LNCAP (cell line): ENCODE measurements around the gene NIPA2.

Source experiments
- TF ChIP-seq, protein P1 (sequence below): fragments of 450-650 bp; IDR thresholded peaks from 2 replicates; pipeline ENCODE4 v1.5.1; 2017; ENCODE audit warnings: mild to moderate bottlenecking

Gene NIPA2

DNA sequence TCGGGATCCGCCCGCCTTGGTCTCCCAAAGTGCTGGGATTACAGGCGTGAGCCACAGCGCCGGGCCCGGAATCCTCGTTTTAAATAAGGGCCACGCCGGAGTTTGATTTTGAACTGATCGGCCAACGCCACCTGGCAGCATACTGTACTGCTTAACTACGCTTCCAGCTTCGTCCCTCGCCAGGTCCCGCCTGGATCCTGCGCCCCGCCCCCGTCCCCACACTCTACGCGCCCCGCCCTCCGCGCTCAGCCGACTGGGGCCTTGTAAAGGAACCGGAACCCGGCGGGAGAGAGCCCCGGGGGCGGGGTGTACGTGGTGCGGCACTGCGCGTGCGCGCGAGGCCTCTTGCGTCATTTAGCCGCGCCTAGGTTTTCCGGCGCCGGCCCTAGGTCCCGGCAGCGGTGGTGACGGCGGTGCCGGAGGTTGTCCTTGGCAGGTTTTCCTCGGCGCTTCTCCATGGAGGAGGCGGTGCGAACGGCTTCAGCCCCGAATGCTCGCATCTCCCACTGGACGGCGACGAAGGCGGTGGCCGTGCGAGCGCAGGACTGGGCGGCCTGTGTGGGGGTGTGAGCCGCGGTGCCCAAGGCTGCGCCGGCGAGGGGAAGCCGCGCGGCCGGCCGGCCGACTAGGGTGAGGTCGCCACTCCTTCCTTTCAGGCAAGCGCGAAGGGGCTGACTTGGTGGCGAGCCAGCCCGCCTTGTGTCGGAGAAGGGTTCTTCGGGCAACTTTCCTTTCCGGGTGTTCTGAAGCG lies at the start of gene NIPA2:
NIPA2 (plus strand) TSS at position 375 of the 751 bp plus-strand sequence. CDS start 13,066 bp downstream, outside the sequence.
- TF ChIP-seq, protein P1, sequence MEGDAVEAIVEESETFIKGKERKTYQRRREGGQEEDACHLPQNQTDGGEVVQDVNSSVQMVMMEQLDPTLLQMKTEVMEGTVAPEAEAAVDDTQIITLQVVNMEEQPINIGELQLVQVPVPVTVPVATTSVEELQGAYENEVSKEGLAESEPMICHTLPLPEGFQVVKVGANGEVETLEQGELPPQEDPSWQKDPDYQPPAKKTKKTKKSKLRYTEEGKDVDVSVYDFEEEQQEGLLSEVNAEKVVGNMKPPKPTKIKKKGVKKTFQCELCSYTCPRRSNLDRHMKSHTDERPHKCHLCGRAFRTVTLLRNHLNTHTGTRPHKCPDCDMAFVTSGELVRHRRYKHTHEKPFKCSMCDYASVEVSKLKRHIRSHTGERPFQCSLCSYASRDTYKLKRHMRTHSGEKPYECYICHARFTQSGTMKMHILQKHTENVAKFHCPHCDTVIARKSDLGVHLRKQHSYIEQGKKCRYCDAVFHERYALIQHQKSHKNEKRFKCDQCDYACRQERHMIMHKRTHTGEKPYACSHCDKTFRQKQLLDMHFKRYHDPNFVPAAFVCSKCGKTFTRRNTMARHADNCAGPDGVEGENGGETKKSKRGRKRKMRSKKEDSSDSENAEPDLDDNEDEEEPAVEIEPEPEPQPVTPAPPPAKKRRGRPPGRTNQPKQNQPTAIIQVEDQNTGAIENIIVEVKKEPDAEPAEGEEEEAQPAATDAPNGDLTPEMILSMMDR = no peak; the same call in 1 of the 2 replicates

DNA sequence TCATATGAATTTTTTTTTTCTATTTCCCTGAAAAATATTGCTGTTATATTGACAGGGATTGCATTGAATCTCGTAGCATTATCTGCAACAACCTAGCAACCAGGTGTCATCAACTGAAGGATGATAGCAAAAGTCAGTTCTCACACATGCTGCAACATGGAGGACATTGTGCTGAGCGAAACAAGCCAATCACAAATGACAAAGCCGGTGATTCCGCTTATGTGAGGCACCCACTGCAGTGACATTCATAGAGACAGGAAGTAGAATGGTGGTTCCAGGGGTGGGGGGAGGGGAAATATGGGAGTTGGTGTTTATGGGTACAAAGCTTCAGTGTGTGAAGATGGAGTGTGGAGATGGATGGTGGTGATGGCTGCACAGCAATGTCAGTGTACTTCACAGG lies 44.4 kb upstream of the NIPA2 start:
- TF ChIP-seq, protein P1 = no peak

DNA sequence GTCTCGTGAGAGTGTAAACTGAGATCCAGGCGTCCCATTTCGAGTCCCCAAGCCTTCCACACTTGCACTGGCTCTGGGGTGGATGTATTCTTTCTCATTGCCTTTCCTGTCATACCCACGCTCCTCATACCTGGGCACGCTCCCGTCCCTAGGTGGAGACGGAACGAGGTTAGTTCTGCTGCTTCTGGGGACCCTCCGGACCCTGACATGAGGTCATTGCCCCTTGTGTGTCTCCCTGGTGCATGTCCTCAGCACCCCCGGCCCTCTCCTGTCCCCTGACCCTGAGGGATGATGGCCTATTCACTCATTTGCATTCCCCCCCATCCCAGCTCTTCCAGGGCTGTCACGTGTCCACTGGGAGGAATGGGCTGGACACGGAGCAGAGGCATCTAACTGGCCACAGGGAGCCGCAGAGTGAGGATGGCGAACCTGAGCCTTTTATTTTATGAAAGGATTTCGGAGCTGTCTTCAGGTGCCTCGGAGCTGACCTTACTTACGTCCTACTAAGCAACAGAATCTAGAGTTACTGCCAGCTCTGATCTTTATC lies 43.8 kb upstream of the NIPA2 start:
- TF ChIP-seq, protein P1 = no peak

DNA sequence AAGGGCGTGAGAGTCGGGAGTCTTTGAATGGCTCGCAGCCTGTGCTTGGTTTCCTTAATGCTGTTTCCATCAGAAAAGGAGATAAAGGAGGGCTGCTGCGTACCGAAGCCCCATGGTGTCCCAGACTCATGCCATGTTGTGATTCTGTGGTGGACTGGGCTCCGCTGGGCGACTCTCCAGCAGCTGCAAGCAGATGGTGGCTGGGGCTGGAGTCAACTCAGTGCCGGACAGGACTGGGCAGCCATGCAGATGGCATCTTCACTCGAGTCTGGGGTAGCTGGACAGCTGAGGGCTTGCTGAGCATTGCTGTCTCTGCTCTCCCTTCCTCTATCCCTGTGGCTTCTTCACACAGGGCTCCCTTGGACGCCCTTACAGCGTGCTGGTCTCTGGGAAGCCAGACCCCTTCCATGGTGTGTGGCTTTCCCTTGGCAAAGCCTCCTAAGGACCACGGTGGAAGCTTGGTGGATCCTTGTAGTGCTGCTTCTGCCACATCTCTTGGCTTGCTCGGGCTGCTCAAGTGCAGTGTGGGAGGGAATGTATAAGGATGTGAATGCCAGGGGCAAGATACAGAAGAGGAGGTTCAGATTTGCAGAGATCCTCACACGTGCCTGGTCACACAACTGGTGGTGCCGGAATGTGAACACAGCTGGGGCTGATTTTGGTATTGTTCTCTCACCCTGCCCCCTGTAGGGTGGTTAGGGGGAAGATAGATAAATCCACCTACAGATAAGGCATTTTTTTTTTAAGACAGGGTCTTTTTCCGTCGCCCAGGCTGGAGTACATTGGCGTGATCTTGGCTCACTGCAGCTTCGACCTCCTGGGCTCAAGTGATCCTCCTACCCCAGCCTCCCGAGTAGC lies 43.0 kb upstream of the NIPA2 start:
- TF ChIP-seq, protein P1 = no peak

DNA sequence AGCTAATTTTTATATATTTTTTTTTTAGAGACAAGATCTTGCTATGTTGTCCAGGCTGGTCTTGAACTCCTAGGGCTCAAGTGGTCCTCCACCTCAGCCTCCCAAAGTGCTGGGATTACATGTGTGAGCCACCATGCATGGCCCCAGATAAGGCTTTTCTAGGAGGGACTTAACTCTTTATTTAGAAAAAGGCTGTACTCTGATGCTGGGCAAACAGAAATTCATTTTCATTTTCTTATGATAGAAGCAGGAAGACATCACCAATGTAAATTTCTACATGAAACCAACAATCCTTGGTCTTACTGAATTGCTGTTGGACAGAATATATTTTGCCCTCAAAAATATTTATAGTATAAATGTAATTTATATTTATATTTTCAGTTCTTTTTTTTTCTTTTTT lies 42.4 kb upstream of the NIPA2 start:
- TF ChIP-seq, protein P1 = no peak

DNA sequence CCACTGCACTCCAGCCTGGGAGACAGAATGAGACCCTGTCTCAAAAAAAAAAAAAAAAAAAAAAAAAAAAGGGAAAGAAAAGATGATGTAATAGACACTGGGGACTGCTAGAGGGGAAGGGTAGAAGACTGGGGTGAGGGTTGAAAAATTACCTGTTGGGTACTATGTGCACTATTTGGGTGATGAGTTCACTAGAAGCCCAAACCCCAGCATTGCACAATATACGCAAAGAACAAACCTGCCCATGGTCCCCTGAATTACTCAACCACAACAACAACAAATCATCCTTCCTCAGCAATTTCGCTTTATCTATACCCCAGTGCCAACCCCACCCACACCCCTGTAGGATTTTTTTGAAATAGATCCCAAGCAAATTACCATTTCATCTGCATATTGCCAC lies 38.6 kb upstream of the NIPA2 start:
- TF ChIP-seq, protein P1 = no peak

DNA sequence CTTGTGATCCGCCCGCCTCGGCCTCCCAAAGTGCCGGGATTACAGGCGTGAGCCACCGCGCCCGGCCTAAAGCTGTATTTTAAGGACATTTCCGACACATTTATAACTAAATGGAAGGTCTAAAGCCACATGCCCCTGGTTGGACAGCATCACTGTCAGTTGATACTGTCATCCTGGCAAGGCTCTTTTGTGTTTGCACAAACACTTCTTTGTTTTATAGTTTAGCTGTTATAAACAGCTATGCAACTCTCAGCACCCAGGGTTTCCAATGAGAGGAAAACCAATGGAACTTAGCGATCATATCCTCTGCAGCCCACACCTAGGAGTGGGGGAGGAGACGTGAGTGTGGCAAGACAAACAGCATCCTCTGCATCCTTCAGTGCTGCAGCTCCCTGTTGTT lies 32.3 kb upstream of the NIPA2 start:
- TF ChIP-seq, protein P1 = no peak
